Breast epithelium (tissue), 3 donors: ENCODE results near the gene RPL21.

Experiments used
- POLR2A ChIP-seq: fragments of 450-650 bp; IDR thresholded peaks from one replicate; pipeline ENCODE4 v1.6.1; 2016; ENCODE audit warnings: antibody characterized with exemption, mild to moderate bottlenecking, moderate library complexity
- POLR2AphosphoS5 ChIP-seq, 3 donors: sonication (generic); formaldehyde crosslinking; IDR thresholded peaks; one replicate each; pipeline ENCODE4 v1.6.1; 2017; ENCODE audit warnings: antibody characterized with exemption in 3 of 3
- TF ChIP-seq, protein P1 (sequence below), 3 donors: fragments of 450-650 bp; IDR thresholded peaks; one replicate each; pipeline ENCODE4 v1.5.1; 2016 to 2017; ENCODE audit warnings: antibody characterized with exemption in 3 of 3, mild to moderate bottlenecking in 3 of 3, moderate library complexity in 3 of 3

DNA sequence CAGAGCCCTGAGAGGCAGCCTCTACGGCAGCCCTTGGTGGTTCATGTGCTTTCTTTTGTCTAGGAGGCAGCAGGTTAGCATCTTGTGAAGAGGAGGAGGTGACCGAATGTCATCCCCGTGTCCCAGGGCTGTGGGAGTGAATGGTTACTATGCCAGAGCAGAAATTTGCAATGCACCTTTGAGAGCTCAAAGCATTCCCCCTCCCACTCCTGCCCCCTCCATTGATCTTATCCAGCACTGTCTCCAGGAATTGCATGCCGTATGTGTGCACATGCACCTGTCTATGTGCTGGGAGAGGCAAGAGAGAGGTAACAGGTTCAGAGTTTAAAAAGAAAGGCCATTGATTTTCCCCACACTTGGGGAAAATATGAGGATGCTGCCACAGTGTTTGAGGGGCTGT is 29.5 kb downstream of the RPL21 start:
- TF ChIP-seq, protein P1, sequence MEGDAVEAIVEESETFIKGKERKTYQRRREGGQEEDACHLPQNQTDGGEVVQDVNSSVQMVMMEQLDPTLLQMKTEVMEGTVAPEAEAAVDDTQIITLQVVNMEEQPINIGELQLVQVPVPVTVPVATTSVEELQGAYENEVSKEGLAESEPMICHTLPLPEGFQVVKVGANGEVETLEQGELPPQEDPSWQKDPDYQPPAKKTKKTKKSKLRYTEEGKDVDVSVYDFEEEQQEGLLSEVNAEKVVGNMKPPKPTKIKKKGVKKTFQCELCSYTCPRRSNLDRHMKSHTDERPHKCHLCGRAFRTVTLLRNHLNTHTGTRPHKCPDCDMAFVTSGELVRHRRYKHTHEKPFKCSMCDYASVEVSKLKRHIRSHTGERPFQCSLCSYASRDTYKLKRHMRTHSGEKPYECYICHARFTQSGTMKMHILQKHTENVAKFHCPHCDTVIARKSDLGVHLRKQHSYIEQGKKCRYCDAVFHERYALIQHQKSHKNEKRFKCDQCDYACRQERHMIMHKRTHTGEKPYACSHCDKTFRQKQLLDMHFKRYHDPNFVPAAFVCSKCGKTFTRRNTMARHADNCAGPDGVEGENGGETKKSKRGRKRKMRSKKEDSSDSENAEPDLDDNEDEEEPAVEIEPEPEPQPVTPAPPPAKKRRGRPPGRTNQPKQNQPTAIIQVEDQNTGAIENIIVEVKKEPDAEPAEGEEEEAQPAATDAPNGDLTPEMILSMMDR (IDR thresholded peaks at IDR 0.05): no peak
- TF ChIP-seq POLR2AphosphoS5 (IDR thresholded peaks at IDR 0.05) (no peak), POLR2A (no peak)
